Effector CD4-positive, alpha-beta T cell (primary cell): ENCODE results near the gene SMAP1.
A peak's percentile ranks its signal among the peaks of the same experiment; 100 is the strongest.

Experiments
- DNase-seq: peaks from one replicate; pipeline ENCODE4 v3.0.0-alpha.2; 2020

SMAP1 gene

DNA sequence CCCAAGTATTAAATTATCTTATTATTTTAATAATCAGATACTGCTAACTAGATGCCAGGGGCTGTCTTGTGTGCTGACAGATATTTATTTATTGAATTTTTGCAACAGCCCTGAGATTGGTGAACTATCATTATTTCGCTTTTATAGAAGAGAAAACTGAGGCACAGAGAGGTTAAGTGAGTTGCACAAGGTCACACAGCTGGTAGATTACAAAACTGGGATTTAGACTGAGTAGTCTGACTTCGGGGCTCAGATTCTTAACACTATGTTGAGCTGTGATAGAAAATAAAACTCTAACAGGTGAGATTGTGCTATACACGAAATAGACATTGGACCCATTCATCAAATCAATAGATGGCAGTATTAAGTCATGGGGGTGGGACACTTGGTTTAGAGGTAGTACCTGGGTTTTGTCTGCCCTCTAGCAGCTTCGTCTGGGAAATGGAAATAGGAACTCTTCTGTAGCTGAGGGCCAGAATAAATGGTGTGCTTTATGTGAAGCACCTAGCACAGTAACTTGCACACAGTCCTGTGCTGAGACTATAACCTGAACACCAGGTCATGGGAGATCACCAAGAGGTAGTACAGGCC lies 175.7 kb downstream of the SMAP1 start:
- no peak for DNase-seq

DNA sequence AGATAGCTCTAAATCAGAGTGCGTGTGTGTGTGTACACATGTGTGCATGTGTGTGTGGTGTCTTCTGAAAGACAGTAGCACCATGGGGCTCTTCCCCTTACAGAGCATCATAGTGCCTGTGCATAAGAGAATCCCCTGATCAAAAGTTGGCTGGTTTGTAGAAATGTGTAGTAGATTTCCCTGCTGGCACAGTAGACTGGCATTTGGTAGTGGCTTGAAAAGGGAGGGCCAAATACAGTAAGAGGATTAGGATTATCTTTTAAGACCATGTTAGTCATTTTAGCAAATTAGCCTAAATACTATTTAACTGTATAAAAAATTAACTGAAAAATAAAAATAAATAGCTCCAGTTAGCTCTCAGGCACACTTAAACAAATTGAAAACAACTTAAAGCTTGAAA lies 176.6 kb downstream of the SMAP1 start:
- no peak for DNase-seq

DNA sequence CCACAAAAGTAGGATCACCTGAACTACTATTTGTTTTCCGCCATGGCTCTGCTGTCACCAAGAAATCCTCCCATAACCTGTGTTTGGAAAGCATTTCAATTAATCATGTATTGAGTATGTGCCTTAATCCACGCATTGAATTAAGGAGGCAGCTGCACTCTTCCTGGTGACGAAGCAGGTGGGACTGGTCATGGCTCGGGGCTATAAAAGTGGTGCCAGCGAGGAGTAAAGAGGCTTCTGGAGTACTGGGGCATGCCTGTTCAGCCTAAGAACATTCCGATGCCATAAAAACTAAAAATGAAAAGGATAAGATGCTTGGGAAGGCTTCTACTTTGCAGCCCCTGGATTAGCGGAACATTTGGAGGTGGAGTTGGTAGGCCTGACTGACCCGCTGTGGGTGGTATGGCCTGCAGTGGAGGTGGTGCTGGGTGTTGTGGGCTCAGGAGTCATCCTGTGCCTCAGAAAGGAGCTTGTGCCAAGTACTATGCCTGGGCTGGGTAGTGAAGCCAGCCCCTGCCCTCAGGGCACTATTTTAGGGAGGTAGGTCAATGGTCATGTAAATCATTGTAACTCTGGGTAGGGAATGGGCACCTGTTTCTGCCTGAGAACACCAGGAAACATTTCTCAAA lies 178.6 kb downstream of the SMAP1 start:
- DNase-seq, result no peak

DNA sequence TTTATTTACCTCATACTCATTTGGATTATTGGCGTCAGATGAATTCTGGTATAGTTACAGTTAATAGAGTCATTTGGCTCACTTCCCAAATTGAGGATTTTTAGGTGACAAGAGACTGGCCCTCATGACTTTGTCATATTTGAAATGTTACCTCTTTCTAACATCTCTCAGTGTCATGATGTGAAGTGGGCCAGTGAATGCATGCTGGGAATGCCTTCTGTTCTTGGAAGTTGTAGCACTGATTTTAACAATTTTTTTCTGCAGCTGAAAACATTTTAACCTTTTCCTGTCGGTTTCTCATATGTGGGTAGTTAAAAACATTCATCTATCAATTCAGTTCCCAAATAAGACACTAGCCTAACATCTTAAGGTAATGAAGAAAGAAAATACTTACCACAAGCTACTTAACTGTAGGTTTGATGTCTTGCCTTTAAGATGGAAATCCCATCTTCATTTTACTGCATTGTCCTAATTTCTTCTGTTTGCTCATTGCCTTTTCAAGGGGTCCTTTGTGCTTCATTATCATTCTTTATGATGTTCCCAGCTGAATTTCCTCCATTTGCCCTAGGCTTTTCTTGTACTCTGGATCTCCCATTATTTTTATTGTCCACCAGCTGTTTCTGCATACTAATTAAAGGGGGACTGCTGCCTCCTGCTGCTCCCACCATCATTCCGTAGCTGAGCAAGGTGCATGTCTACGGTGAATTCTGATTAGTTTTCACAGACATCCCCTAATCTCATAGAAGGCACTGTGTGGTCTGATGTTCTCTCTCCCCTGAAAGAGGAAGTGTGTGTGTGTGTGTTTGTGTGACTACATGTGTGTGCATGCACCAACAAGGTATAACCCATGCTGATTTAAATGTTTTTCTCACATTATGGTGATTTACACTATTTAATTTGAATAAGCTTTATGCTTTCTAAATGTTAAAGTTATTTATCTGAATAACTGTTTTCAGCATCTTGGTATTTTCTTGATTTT lies 179.7 kb downstream of the SMAP1 start:
- DNase-seq, result no peak

DNA sequence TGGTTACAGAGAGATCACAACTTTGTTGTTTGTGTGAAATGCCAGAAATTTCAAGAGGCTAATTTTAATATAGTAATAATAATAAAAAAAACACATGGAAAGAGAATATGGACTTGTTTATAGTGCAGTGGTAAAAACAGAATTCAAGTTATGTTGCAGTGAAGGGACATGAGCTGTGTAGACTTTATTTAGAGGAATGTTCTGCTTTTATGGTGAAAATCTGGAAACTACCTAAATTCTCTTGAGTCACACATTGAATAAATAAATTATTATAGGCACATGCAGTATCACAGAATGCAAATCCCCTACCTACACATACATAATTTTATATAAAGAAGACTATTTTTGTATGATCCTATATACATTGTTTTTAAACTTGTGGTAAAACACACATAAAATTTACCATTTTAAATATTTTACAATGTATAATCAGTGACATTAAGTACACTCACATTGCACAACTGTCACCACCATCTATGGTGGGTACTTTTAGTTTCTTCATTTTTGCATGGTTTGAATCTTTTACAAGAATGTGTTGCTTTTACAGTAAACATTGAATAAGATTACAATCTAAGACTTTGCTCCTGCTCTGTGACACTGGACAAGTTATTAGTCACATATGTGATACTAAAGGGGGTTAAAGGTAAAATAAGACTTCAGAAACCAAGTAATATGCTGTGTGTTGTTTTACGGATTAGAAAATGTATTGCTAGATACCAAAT lies 181.8 kb downstream of the SMAP1 start:
- no peak for DNase-seq

DNA sequence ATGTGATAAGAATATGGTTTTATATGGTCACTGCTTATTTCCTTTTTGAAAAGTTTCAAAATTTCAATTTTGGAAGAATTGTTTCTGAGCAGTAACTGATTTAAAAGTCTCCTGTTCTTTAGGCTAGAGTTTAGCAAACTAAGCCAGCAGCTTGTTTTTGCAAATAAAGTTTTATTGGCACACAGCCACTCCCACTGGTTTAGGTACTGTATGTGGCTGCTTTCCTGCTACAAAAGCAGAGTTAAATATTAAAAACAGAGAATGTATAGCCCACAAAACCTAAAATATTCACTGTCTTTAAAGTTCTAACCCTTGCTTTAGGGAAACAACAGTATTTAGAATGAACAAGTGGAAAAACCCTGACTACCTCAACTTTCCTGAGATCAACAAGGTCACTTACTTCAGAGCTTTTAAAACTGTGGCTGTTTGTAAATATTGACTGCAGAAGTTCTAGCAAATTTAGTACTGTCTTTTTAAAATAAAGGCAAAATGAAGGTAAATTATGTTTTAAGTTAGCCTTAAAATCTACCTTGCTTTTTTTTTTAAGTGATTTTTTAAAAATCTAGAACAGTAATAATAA lies 185.1 kb downstream of the SMAP1 start:
- no peak for DNase-seq

DNA sequence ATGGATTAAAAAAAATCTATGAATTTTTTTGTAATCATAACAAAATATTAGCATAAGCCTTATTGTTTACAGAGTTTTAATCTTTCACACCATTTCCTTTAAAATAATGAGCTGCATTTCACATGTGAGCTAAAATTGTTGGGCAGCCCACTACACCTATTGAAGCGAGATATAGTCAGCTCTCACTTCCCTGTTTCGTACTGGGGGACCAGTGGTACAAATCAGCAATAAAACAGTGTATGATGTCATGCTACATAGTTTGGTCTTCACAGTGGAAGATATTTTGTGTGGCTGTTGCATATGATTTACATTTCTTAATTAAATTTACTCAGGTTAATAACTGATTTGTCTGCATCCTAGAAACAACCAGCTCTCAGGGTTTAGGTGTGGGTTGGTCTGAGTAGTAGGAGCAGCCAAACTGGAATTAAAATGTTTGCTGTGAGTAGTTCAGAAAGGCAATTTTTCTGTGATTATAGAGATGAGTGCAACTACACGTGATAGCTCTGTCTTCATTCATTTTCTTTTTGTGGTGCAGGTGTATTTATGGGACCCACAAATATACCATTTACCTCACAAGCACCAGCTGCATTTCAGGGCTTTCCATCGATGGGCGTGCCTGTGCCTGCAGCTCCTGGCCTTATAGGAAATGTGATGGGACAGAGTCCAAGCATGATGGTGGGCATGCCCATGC lies 189.8 kb downstream of the SMAP1 start:
- no peak for DNase-seq

DNA sequence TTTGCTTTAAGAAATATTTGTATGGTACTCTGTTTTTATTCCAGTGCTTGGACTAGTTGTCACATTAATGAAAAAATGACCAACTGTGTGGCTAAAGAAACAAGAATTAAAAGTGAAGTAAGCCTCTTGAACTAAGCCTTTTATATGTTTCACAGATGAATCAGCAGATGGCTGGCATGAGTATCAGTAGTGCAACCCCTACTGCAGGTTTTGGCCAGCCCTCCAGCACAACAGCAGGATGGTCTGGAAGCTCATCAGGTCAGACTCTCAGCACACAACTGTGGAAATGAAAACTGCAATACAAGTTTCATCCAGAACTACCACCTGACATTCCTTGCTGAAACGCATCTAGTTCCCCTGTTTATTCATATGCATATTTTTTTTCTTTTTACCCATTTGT lies 192.4 kb downstream of the SMAP1 start:
- DNase-seq, result no peak

DNA sequence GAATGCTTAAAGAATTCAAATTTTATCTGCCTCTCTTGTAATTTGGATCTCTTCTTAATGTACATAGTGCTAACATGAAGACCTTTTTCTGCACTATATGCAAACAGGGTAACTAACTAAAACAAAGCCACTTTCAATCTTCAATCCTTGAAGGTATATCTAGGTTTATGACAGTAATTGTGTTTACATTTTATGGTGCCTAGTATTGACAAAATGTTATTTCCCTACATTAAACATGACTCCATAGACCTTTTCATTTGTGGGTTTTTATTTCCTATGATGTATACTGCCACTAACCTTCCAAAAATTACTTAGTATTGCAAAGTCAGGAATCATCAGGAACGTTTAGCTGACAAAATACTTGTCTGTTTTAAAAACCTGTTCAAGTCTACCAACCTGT lies 193.2 kb downstream of the SMAP1 start:
- DNase-seq, result no peak

DNA sequence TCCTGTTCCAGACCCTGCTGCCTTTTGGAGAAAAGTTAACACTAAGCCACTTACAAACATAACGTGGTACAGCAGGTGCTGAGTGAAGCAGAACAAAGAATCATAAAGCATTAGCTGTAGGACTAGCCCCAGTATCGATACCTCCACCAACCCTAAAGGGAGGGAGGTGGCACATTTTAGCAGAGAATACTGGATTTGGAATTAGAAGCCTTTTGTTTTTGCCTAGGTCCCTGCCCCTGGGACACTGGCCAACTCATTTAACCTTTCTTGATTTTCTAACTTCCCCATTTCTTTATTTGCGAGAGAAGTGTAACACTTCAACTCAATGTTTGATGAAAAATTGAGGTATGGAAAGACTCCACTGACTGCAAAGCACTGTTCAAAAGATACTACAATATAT lies 195.7 kb downstream of the SMAP1 start:
- no peak for DNase-seq

DNA sequence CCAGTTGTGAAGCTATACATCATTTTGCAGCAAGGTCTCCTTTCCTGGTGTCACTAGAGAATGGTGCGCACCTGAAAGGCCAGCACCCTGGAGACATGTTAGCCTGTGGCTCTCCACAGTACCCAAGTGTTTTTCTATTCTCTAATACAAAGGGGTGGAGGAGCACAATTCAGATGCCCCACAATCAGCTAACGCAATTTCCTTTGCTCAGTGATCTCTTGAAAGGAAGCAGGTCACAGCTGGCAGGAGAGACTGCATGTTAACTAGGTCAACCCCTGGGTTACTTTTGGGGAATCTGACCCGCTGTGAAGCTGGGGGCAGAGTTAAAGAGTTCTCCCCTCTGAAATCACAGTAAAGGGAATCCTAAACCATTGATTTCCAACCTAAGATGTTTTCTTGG lies 196.7 kb downstream of the SMAP1 start:
- no peak for DNase-seq

DNA sequence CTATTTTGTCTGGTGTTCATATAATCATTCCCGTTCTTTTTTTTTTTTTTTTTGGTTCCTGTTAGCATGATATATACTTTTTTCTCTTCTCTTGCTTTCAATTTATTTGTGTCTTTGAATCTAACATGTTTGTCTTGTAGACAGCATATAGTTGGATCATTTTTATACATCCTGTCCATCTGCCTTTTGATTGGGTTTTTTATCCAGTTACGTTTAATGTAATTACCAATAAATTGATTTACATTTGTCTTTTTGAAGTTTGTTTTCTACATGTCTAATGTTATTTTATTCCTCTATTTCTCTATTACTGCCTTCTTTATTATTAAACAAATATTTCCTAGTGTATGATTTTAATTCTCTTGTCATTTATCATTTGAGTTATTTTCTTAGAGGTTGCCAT lies 204.8 kb downstream of the SMAP1 start:
- no peak for DNase-seq

DNA sequence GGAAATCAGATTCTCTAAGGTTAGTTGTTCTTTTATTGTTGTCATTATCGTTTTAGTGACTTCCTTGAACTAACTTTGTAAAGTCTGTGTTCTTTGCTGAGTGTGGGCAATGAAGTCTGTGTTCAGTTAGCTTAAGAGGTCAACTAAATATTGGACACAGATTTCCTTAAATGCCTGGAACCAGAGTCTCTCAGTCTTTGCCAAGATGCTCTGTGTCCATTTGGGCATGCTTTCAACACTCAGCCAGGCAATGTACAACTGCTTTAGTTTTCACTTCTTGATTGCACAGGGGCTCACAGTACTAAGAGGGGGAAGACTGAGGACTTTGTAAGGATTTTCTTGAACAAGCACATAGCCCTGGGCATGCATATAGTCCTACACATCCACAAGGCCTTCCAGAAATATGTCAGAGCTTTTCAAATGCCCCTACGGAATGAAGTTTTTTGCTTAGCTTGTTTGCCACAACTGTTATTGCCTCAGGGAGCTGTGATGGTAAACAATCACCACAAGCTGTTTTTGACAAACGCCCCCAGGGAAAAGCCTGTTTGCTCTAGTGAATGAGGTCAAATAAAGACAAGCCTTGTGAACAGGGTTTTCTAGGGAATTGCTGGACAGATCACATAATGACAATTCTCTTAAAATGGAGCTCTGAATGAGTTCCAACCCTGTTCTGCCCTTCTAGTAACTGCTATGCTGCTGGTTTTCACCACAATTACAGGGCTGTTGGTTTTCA lies 206.7 kb downstream of the SMAP1 start:
- no peak for DNase-seq

DNA sequence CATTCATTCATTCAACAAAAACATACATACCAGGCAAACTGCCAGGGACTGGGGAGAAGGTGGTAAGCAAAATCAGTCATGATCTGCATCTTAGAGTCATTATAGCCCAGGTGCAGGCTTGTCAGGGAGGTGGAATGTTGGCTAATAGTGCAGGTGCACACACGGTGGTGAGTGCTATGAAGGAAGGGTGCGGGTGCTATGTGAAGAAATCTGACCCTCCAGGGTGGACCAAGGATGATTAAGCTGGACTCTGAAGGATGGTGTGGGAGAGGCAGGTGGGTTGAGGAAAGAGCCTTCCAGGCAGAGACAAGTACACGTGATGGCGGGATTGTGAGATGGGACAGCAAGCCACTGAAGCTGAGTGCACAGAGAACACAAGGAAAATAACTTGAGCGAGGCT lies 211.8 kb downstream of the SMAP1 start:
- DNase-seq, result no peak

DNA sequence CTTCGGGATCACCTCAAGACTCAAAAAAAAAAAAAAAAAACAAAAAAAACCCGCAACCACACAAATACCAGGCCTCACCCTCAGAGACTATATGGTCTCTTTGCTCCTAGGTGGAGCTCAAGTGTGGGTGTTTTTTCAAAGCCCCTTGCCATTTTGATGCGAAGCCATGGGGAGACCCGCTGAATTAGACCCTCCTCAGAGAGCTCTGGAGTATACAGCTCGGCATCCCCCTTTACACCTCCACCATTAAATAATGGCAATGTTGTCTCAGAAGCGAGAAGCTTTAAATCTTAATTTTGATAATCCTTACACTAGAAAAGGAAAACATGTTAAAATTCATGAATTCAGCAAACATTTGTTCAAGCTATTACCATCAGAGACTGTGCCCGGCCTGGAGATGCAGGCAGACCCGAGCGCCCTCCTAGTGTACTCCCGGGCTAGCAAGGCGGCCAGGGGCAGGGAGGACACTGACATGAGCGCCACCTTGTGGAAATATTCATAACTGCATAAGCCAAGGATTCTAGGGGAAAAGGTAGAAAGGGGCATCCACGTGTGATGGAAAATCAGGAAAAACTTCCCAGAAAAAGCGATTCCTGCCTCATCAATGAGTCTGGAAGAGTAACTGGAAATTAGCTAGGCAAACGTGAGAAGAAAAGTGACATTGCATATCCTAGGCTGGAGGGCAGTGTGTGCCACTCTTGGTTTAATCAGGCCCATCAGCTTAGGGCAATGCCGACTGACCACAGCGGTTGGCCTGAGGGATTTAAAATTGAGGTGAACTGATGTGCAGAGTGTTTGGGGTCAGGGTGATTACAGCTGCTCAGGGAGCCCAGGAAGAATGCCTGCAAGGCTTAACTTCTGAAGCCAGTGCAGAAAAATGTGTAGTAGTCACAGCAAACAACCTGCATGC lies 216.6 kb downstream of the SMAP1 start:
- peak; percentile 59 for DNase-seq

DNA sequence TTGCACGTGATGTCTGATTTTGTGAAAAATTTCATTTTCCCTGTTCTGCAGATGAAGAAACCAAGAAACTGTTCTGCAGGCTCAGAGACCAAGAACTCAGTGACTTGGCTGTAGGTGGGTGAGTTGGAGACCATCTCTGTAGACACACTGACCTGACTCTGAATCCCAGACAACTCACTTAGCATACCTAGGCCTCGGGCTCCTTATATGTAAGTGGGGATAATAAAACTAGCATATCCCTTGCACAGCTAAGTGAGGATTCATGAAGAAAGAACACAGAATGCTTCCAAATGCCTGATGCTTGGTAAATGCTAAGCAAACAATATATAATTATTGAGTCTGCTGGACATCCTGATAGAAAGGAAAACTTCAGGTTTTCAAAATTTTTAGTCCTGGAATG lies 218.4 kb downstream of the SMAP1 start:
- DNase-seq, result no peak

DNA sequence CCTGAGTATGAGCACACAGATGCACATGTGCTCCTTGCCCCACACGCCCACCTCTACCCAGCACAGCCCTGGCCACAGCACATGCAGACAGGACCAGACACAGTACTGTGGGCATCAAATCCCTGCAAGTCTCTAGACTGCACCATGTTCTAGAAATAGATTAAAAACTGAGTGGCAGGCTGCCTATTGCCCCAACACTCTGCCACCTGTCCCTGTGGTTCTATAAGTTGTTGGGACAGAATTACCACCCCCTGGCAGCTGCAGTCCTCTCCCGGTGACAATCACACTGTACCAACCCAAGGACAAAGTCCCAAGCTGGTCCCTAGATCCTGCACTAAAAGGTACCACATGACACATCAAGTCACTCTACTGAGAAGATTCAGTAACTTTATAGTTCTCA lies 219.0 kb downstream of the SMAP1 start:
- DNase-seq, result no peak

DNA sequence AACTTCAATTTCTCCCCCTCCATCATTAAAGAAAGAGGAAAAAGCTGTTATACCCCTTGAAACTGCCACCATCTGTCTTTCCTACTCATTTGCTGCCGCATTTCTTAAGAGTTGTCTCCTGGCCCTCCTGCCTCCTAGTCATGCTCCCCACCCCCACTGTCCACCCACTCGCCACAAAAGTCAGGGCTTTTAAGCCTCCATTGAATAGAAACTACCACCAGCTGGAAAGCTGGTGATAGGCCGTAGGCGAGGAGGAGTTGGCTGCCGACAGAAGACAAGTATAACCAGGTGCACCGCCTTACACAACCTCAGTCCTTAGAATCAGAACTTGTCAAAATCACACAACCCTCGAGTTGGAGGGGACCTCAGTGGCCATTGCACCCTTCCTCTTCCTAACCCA lies 221.6 kb downstream of the SMAP1 start:
- no peak for DNase-seq

DNA sequence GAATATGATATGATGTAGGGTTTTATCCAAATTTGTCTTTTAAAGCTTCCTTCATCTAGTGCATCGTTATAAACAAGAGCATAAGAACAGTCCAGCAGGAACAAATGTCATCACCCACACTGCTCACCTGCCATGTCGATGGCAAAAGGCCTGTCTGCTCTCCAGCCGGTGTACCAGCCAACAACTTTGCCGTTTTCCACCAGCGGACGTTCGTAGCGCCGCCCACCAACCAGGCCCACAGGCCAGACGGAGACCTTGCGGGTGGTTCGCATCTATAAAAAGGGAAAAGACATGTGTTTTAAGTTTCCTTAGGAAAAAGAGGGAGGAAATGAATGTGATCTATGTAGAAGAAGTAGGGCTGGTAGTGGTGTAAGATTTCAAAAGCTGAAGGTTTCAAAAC lies 226.3 kb downstream of the SMAP1 start:
- DNase-seq, result no peak

DNA sequence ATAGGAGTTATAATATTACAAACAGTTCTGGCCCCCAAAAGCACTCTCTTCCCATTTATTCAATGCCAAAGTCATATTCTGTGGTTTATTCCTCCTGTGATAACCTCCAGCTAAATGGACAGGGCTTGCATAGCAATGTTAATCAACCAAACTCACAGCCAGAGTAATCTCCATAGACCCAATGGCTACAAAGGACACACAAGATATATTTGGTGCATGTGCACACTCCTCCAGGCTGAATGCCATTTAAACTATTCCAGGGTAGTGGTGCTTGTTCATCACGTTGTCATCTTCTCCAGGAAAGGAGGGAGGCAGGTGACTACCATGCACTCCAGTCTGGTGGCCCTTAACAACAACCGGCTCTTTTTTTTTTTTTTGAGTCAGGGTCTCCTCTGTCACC lies 232.4 kb downstream of the SMAP1 start:
- no peak for DNase-seq
